ENCODE data around the gene SDCCAG8. TPM values are rescaled to one million over a fixed set of nuclear protein-coding genes. Genes with fewer than 3 reads are reported as not detected.

The SDCCAG8 gene
- total RNA-seq, 1 experiment from 2014 or later: 10.0 TPM

GRCh38 chr1:243253211-243253925, 2.5 kb upstream of the SDCCAG8 start:
- no peak for TF ChIP-seq CTCF (conservative IDR thresholded peaks at IDR 0.05)

More at GRCh38 chr1:243253211-243253925, 2.5 kb upstream of the SDCCAG8 start:
- no CpG with 5 or more reads among the region's 8 CpGs for WGBS (ENCODE audit: extremely low coverage, insufficient read length, low lambda C conversion rate)
- Histone ChIP-seq H3K4me1 (ENCODE audit: insufficient read depth, low read length) (peaks cover 2% of the 10 kb centered on the region; the same call in 1 of the 2 replicates), H2BK12ac (ENCODE audit: insufficient read length, low read depth, low read length) (no peak overlapping the region), H2BK20ac (ENCODE audit: low read depth, low read length, poor library complexity, severe bottlenecking) (no peak overlapping the region), H2AFZ (ENCODE audit: low read length) (no peak overlapping the region), H3K79me2 (ENCODE audit: insufficient read depth, low read length) (peaks cover 22% of the 10 kb centered on the region), H4K91ac (ENCODE audit: insufficient read length, low read depth, low read length) (no peak overlapping the region), H4K5ac (ENCODE audit: insufficient read length, low read depth, low read length) (no peak overlapping the region), H3K27ac (ENCODE audit: insufficient read length, low read depth, low read length) (no peak overlapping the region), H3K9ac (ENCODE audit: extremely low read depth, insufficient read length, low read length) (peak overlapping the region; percentile 64), H3K27me3 (ENCODE audit: insufficient read depth, low read length) (no peaks in the 10 kb centered on the region), H3K18ac (ENCODE audit: insufficient read length, low read depth, low read length) (no peak overlapping the region), H2BK120ac (ENCODE audit: low read depth, low read length, poor library complexity, severe bottlenecking) (no peak overlapping the region), H3K23ac (ENCODE audit: insufficient read length, low read depth, low read length) (no peak overlapping the region), H4K20me1 (ENCODE audit: control insufficient read depth, insufficient read depth, insufficient read length) (no peaks in the 10 kb centered on the region), H4K8ac (replicated peaks; ENCODE audit: insufficient read length, low read depth, low read length) (no peak overlapping the region), H3K4ac (ENCODE audit: low read depth, low read length) (no peak overlapping the region), H2AK5ac (ENCODE audit: insufficient read length, low read length) (no peak overlapping the region), H3K14ac (ENCODE audit: insufficient read depth, low read length) (no peak overlapping the region), H3T11ph (ENCODE audit: low read length) (no peak overlapping the region), H3K9me3 (ENCODE audit: control insufficient read depth, low read depth, low read length) (no peaks in the 10 kb centered on the region), H3K4me2 (ENCODE audit: insufficient read depth, insufficient read length, low read length) (peak overlapping the region; percentile 80), H3K56ac (ENCODE audit: insufficient read length, low read depth, low read length) (no peak overlapping the region), H2BK15ac (ENCODE audit: low read depth, low read length) (no peak overlapping the region), H3K79me1 (ENCODE audit: insufficient read depth, low read depth, low read length, poor library complexity, severe bottlenecking) (no peaks in the 10 kb centered on the region), H2BK5ac (ENCODE audit: insufficient read length, low read length) (no peak overlapping the region), H3K23me2 (ENCODE audit: insufficient read length, low read depth, low read length, poor library complexity, severe bottlenecking) (peaks cover 13% of the 10 kb centered on the region)
- H3K27ac Mint-ChIP-seq: peak overlapping the region in 2 of 3 experiments; percentile 6 to 98; a peak in 3 of 7 replicates
- H3K9me3 Mint-ChIP-seq: no peaks in the 10 kb centered on the region
- peak overlapping the region; percentile 98 to 99 for H3K4me3 Mint-ChIP-seq
- no peaks in the 10 kb centered on the region for H3K27me3 Mint-ChIP-seq (ENCODE audit: low read depth)
- no peak for DNase-seq
- H3K4me1 Mint-ChIP-seq: peaks cover 39 to 49% of the 10 kb centered on the region in 2 experiments
- H3K36me3 Mint-ChIP-seq (ENCODE audit: insufficient read depth in 1 of 3, low read depth in 3 of 3): no peaks in the 10 kb centered on the region; a peak in 2 of 7 replicates
